Uterus (tissue), 2 donors: ENCODE data around the gene MITF.

ENCODE experiments used
- POLR2A ChIP-seq, 2 donors: fragments of 450-650 bp; IDR thresholded peaks; one replicate each; pipeline ENCODE4 v1.6.1; 2016; ENCODE audit warnings: antibody characterized with exemption in 2 of 2, mild to moderate bottlenecking in 1 of 2, moderate library complexity in 1 of 2
- TF ChIP-seq, protein P1 (sequence below), 4 experiments: fragments of 200-600 bp in 2 of 4; fragments of 450-650 bp in 2 of 4; sonication (generic) in 2 of 4; IDR thresholded peaks; one replicate each; pipeline ENCODE4 v1.5.1; 2016 to 2019; ENCODE audit warnings: antibody characterized with exemption in 4 of 4, mild to moderate bottlenecking in 2 of 4, moderate library complexity in 1 of 4

DNA sequence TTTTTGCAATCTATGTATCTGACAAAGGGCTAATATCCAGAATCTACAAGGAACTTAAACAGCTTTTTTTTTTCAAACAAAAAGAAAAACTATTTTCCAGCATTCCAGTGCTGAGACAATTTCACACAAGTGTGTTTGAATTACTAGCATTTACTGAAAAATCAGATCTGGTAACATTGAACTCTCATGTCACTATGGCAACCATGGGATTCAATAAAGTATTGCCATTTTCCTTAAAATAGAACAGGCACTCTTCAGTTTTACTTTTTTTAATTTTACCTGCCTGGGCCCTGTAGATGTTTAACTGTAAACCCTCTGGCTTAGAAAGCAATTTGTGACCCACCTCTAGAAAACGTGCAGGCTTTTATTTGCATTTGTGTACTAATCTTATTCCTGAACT lies 105.4 kb downstream of the MITF start:
- no peak for TF ChIP-seq POLR2A (IDR thresholded peaks at IDR 0.05)
- TF ChIP-seq, protein P1, sequence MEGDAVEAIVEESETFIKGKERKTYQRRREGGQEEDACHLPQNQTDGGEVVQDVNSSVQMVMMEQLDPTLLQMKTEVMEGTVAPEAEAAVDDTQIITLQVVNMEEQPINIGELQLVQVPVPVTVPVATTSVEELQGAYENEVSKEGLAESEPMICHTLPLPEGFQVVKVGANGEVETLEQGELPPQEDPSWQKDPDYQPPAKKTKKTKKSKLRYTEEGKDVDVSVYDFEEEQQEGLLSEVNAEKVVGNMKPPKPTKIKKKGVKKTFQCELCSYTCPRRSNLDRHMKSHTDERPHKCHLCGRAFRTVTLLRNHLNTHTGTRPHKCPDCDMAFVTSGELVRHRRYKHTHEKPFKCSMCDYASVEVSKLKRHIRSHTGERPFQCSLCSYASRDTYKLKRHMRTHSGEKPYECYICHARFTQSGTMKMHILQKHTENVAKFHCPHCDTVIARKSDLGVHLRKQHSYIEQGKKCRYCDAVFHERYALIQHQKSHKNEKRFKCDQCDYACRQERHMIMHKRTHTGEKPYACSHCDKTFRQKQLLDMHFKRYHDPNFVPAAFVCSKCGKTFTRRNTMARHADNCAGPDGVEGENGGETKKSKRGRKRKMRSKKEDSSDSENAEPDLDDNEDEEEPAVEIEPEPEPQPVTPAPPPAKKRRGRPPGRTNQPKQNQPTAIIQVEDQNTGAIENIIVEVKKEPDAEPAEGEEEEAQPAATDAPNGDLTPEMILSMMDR (IDR thresholded peaks at IDR 0.05) = no peak
